PC-3 (cell line): ENCODE data around the gene FIBIN.

Source experiments
- EZH2 ChIP-seq: fragments of 300-600 bp; sonication (generic); IDR thresholded peaks from one replicate; pipeline ENCODE4 v1.6.1; 2017; ENCODE audit warnings: antibody characterized with exemption, mild to moderate bottlenecking, low read length; ENCODE audit not compliant: unreplicated experiment
- TF ChIP-seq, protein P1 (sequence below): fragments of 300-600 bp; sonication (generic); conservative IDR thresholded peaks from 2 replicates; pipeline ENCODE4 v1.5.1; 2017; ENCODE audit warnings: antibody characterized with exemption, low read depth, mild to moderate bottlenecking, low read length

DNA sequence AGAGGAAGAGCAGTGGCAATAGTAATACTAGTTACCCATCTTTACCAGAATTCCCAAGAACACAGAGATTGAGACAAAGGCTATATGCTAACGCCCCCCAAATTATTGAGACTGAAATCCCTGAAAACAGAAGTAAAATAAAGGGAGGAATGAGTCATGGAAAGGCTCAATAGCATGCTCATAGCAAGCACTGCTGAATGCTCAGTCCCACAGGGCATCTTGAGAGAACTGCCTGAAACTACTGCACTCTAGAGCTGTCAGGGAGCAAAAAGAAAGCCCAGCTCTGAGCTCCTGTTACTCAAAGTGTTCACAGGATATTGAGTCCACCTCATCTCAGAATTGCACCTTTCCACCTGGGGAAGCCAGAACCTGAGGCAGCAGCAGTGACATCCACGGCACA is 44.1 kb upstream of the FIBIN start:
- TF ChIP-seq, protein P1, sequence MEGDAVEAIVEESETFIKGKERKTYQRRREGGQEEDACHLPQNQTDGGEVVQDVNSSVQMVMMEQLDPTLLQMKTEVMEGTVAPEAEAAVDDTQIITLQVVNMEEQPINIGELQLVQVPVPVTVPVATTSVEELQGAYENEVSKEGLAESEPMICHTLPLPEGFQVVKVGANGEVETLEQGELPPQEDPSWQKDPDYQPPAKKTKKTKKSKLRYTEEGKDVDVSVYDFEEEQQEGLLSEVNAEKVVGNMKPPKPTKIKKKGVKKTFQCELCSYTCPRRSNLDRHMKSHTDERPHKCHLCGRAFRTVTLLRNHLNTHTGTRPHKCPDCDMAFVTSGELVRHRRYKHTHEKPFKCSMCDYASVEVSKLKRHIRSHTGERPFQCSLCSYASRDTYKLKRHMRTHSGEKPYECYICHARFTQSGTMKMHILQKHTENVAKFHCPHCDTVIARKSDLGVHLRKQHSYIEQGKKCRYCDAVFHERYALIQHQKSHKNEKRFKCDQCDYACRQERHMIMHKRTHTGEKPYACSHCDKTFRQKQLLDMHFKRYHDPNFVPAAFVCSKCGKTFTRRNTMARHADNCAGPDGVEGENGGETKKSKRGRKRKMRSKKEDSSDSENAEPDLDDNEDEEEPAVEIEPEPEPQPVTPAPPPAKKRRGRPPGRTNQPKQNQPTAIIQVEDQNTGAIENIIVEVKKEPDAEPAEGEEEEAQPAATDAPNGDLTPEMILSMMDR = no peak
- no peak for TF ChIP-seq EZH2
